Left lung (tissue), 10 donors: ENCODE results near the gene STAC2. TPM values are rescaled to one million over a fixed set of nuclear protein-coding genes. Genes with fewer than 3 reads are reported as not detected.

Experiments used
- ATAC-seq: fragments of 200-7000 bp; cut with Tn5 transposase; one replicate; pipeline ENCODE4 v1.9.1; 2020; ENCODE audit warnings: moderate library complexity
- DNase-seq, 4 donors: peaks; one replicate each; pipeline ENCODE4 v3.0.0-alpha.2; 2013 to 2020
- H3K27ac ChIP-seq, 2 donors: fragments of 200-600 bp; sonication (generic) in 1 of 2; one replicate each; pipeline versions ENCODE4 v1.5.0 to v1.8.0; 2020 to 2021
- H3K27me3 ChIP-seq, 2 donors: fragments of 200-600 bp; sonication (generic) in 1 of 2; one replicate each; pipeline versions ENCODE4 v1.5.0 to v1.8.0; 2020 to 2021
- H3K36me3 ChIP-seq, 2 donors: fragments of 200-600 bp; sonication (generic) in 1 of 2; one replicate each; pipeline versions ENCODE4 v1.5.0 to v1.8.0; 2020 to 2021
- H3K4me1 ChIP-seq, 2 donors: fragments of 200-600 bp; one replicate each; pipeline ENCODE4 v1.8.0; 2021
- H3K4me3 ChIP-seq, 2 donors: fragments of 200-600 bp; sonication (generic) in 1 of 2; one replicate each; pipeline versions ENCODE4 v1.5.0 to v1.8.0; 2020 to 2021; ENCODE audit warnings: mild to moderate bottlenecking in 1 of 2
- H3K9me3 ChIP-seq, 2 donors: fragments of 200-600 bp; sonication (generic) in 1 of 2; one replicate each; pipeline versions ENCODE4 v1.5.0 to v1.8.0; 2020 to 2021
- intact Hi-C, 2 donors: fragments of 100-400 bp; cut with DNase I; formaldehyde crosslinking; loops; one replicate each; pipeline versions ENCODE4 v1.11.2 to v1.14.2; 2022
- polyA plus RNA-seq, 6 donors: library from polyadenylated mRNA; unstranded; fragments of 120-200 nt; gene quantifications; one replicate each; pipeline ENCODE4 v1.2.1, GENCODE V29; 2013; ENCODE audit not compliant: insufficient read length in 6 of 6
- total RNA-seq, 2 donors: library from RNA; stranded (reverse); fragmentation: NEBNext Ultra II Directional; extraction: Animal tissue kit (Norgen Biotek cat#: 25700); gene quantifications; one replicate each; pipeline ENCODE4 v1.2.1, GENCODE V29; 2021
- TF ChIP-seq, protein P1 (sequence below), 2 donors: fragments of 200-600 bp; sonication (generic) in 1 of 2; IDR thresholded peaks; one replicate each; pipeline versions ENCODE4 v1.5.0 to v1.8.0; 2021; ENCODE audit warnings: antibody characterized with exemption in 2 of 2
- donor health status: DM: no; HTN: yes; CAD: no.
- donor health status: DM: no; HTN: no; CAD: no.

The STAC2 gene
- total and polyA plus RNA-seq, 8 donors, result 0.14 to 0.55 (median 0.23) TPM

DNA sequence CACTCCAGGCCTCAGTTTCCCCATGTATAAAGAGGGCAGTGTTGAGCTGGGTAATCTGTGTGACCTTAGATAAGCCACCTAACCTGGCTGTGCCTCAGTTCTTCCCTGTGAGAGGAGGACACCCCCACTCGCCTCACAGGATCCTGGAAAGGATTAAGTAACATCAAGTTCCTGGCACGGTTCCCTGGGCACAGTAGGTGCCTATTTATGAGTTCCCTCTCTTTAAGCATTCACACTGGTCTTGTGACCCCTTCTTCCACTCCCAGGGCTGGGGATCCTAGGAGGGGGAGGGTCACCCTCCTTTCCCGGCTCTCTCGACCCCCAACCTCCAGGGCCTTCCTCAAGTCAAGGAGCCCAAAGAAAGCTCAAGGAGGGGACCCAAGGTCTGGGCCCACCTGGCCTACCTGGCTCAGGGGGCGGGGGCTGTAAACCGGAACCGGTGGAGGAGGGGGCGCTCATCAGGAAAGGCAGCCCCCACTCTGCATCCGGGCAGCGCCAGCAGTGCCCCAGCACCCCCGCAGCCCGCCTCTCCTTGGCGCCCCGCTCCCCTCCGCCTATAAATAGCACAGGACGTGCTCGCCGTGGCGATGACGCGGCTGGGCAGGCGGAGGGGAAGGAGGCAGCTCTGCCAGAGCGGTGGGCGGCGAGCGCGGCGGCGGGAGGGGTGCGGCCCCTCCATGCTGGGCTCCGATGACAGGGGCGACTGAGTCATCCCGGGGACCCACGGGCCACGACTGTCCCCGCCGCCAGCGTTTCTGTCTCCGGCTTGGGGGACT, 16.2 kb downstream of the STAC2 start:
- peak in 3 of 4 donors; percentile 83 to 89 (median 86) for DNase-seq

DNA sequence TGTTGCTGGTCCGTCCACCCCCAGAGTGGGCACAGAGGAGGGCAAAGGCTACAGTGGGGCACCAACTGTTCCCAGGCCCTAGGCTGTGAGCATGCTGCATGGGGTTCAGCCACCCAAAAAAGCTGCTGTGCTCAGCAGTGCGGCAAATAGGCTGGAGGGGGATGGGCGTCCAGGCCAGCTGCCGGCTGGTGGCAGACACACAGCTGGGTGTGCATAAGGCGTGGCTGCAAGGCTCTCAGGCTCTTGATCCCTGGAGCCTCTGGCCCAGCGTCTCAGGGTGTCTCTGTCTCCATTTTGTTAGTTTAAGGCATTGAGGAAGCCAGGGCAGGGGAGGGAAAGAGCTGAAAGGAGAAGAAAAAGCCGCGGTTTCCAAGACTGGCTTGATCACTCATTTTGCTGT, 16.9 kb downstream of the STAC2 start:
- Histone ChIP-seq H3K27ac (peak overlapping the region; percentile 55 to 83), H3K9me3 (no peaks in the 10 kb centered on the region), H3K27me3 (peaks cover 0 to 33% of the 10 kb centered on the region in 2 donors), H3K4me3 (no peak overlapping the region), H3K4me1 (peaks cover 7 to 29% of the 10 kb centered on the region in 2 donors), H3K36me3 (peaks cover 0 to 21% of the 10 kb centered on the region in 2 donors)
- intact Hi-C loops, result no loop called here
- TF ChIP-seq, protein P1, sequence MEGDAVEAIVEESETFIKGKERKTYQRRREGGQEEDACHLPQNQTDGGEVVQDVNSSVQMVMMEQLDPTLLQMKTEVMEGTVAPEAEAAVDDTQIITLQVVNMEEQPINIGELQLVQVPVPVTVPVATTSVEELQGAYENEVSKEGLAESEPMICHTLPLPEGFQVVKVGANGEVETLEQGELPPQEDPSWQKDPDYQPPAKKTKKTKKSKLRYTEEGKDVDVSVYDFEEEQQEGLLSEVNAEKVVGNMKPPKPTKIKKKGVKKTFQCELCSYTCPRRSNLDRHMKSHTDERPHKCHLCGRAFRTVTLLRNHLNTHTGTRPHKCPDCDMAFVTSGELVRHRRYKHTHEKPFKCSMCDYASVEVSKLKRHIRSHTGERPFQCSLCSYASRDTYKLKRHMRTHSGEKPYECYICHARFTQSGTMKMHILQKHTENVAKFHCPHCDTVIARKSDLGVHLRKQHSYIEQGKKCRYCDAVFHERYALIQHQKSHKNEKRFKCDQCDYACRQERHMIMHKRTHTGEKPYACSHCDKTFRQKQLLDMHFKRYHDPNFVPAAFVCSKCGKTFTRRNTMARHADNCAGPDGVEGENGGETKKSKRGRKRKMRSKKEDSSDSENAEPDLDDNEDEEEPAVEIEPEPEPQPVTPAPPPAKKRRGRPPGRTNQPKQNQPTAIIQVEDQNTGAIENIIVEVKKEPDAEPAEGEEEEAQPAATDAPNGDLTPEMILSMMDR (IDR thresholded peaks at IDR 0.05), result no peak
- ATAC-seq (peak; percentile 32), DNase-seq (peak in 1 of 4 donors; percentile 67)

More for the DNA sequence above, 16.2 kb downstream of the STAC2 start:
- TF ChIP-seq, protein P1 (IDR thresholded peaks at IDR 0.05), result no peak
- Histone ChIP-seq H3K9me3 (no peaks in the 10 kb centered on the region), H3K4me3 (peak overlapping the region; percentile 21 to 32), H3K27me3 (peaks cover 0 to 36% of the 10 kb centered on the region in 2 donors), H3K4me1 (peaks cover 7 to 29% of the 10 kb centered on the region in 2 donors), H3K27ac (peak overlapping the region; percentile 55 to 83), H3K36me3 (peaks cover 0 to 15% of the 10 kb centered on the region in 2 donors)
- peak; percentile 53 for ATAC-seq
- intact Hi-C loops, result no loop called here

DNA sequence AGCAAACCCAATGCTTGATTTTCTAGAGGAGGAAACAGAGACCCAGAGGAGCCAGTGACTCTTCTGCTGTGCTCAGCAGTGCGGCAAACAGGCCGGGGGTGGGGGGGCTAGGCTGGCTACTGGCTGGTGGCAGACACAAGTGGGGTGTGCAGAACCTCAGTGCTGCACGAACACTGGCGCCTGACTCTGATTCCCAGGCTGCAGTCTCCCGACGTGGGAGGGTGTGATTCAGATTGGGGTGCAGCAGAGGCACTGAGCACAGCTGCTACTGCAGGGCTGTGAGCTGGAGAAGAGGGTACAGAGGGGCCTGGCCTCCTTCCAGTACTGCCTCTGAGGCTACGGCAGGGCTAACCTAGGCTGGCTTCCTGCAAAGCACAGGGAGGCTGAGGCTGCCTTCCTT, 17.6 kb downstream of the STAC2 start:
- DNase-seq, result peak in 2 of 4 donors; percentile 75 to 76
- H3K4me1 ChIP-seq, result peaks cover 7 to 34% of the 10 kb centered on the region in 2 donors

DNA sequence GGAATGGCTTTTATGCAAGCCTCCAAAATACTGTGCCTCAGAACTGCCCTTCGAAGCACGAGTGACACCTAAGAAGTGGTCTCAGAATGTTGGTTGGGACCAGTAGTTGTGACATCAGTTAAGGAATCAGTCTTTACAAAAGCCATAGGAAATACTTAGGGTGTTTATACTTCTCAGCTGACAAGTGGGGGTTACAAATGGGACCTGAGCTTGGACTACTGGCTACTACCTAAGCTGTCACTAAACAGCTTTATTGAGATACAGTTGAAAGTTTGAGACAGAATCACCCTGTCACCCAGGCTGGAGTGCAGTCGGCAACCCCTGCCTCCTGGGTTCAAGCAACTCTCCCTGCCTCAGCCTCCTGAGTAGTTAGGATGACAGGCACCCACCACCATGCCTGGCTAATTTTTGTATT, 20.6 kb downstream of the STAC2 start:
- no peak for ATAC-seq
- Histone ChIP-seq H3K4me3 (no peak overlapping the region), H3K4me1 (peaks cover 22 to 52% of the 10 kb centered on the region in 2 donors), H3K36me3 (peaks cover 4 to 49% of the 10 kb centered on the region in 2 donors), H3K27ac (no peak overlapping the region), H3K9me3 (no peaks in the 10 kb centered on the region), H3K27me3 (peaks cover 0 to 14% of the 10 kb centered on the region in 2 donors)
- intact Hi-C loops, result no loop called here
- TF ChIP-seq, protein P1 (IDR thresholded peaks at IDR 0.05), result no peak
- DNase-seq, result peak in 1 of 4 donors; percentile 12

More for the DNA sequence above, 17.6 kb downstream of the STAC2 start:
- Histone ChIP-seq H3K27ac (peak overlapping the region in 1 of 2 donors; percentile 83), H3K9me3 (no peaks in the 10 kb centered on the region), H3K4me3 (no peak overlapping the region), H3K36me3 (peaks cover 4 to 29% of the 10 kb centered on the region in 2 donors), H3K27me3 (peaks cover 0 to 30% of the 10 kb centered on the region in 2 donors)
- TF ChIP-seq, protein P1 (IDR thresholded peaks at IDR 0.05), result no peak
- ATAC-seq, result peak; percentile 51
- intact Hi-C loops, result no loop called here

DNA sequence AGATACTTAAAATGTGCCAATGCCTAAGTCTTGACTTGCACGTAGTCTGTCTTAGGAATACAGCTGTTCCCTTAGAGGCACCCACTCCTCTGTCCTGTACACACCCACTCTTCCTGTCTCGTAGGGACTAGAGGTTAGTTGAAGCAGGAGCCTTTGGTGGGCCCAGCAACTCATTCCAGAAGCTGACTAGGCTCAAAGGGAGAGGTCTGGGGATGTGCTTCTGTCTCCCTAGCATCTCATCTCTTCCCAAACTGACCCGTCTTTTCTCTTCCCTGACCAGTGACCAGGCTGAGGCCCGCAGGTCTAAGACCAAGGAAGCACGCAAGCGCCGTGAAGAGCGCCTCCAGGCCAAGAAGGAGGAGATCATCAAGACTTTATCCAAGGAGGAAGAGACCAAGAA, 21.5 kb downstream of the STAC2 start:
- Histone ChIP-seq H3K36me3 (peaks cover 4 to 49% of the 10 kb centered on the region in 2 donors), H3K27ac (no peak overlapping the region), H3K9me3 (no peaks in the 10 kb centered on the region), H3K4me1 (peaks cover 16 to 48% of the 10 kb centered on the region in 2 donors), H3K27me3 (peaks cover 0 to 6% of the 10 kb centered on the region in 2 donors), H3K4me3 (no peak overlapping the region)
- intact Hi-C loops, result no loop called here
- TF ChIP-seq, protein P1 (IDR thresholded peaks at IDR 0.05), result no peak
- DNase-seq (peak in 1 of 4 donors; percentile 9), ATAC-seq (no peak)
